Keratinocyte (primary cell): ENCODE results near the gene TMEM59L.

ENCODE experiments used
- EZH2 ChIP-seq: IDR thresholded peaks from one replicate; pipeline ENCODE4 v1.6.1; 2012; ENCODE audit warnings: inconsistent platforms, mild to moderate bottlenecking, low read length, moderate library complexity
- TF ChIP-seq, protein P1 (sequence below), 3 experiments: IDR thresholded peaks in 1 of 3; conservative IDR thresholded peaks in 1 of 3; optimal IDR thresholded peaks in 1 of 3; 2 replicates in 2 of 3; 3 replicates in 1 of 3; pipeline versions ENCODE3 to v1.5.1; 2011; ENCODE audit warnings: low read length in 3 of 3, mild to moderate bottlenecking in 3 of 3, moderate library complexity in 2 of 3, control low read depth in 1 of 3, inconsistent platforms in 1 of 3; ENCODE audit not compliant: insufficient read depth in 2 of 3; ENCODE audit errors: extremely low read depth in 1 of 3

DNA sequence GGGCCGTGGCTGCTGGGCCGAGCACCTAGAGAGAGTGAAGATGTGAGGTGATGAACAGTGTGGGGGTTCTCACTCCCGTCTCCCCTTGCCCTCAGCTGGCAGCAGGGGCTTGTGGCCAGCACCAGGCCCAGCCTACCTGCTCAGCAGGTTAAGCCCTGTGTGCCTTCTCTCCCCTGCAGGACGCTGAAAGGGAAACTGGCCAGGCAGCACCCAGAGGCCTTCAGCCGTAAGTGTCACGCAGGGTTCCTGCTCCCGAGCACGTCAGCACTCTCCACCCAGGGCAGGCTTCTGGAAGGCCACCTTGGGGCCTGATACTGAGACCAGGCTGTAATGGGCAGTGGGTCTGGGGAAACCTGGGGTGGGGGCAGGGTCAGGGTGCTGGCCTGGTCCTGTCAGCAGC is 45.7 kb upstream of the TMEM59L start:
- TF ChIP-seq, protein P1, sequence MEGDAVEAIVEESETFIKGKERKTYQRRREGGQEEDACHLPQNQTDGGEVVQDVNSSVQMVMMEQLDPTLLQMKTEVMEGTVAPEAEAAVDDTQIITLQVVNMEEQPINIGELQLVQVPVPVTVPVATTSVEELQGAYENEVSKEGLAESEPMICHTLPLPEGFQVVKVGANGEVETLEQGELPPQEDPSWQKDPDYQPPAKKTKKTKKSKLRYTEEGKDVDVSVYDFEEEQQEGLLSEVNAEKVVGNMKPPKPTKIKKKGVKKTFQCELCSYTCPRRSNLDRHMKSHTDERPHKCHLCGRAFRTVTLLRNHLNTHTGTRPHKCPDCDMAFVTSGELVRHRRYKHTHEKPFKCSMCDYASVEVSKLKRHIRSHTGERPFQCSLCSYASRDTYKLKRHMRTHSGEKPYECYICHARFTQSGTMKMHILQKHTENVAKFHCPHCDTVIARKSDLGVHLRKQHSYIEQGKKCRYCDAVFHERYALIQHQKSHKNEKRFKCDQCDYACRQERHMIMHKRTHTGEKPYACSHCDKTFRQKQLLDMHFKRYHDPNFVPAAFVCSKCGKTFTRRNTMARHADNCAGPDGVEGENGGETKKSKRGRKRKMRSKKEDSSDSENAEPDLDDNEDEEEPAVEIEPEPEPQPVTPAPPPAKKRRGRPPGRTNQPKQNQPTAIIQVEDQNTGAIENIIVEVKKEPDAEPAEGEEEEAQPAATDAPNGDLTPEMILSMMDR (optimal IDR thresholded peaks at IDR 0.05 in 1 of 3, IDR thresholded peaks at IDR 0.05 in 1 of 3, conservative IDR thresholded peaks at IDR 0.05 in 1 of 3; ENCODE audit: extremely low read depth in 1 of 3, insufficient read depth in 2 of 3, low read length in 3 of 3) = no peak
- TF ChIP-seq EZH2 = no peak
